Stimulated activated naive CD8-positive, alpha-beta T cell treated with anti-CD3 and anti-CD28 coated beads, Interleukin-15, Interleukin-2, amounts not matched to agents 100 U/mL and 50 U/mL, for 24 hours (primary cell): ENCODE measurements around the gene HOXB4.

Experiments
- ATAC-seq: fragments of 150-1000 bp; cut with Tn5 transposase; one replicate; pipeline ENCODE4 v1.10.0; 2021
- DNase-seq: peaks from one replicate; pipeline ENCODE4 v3.0.0; 2021

HOXB4 gene

DNA sequence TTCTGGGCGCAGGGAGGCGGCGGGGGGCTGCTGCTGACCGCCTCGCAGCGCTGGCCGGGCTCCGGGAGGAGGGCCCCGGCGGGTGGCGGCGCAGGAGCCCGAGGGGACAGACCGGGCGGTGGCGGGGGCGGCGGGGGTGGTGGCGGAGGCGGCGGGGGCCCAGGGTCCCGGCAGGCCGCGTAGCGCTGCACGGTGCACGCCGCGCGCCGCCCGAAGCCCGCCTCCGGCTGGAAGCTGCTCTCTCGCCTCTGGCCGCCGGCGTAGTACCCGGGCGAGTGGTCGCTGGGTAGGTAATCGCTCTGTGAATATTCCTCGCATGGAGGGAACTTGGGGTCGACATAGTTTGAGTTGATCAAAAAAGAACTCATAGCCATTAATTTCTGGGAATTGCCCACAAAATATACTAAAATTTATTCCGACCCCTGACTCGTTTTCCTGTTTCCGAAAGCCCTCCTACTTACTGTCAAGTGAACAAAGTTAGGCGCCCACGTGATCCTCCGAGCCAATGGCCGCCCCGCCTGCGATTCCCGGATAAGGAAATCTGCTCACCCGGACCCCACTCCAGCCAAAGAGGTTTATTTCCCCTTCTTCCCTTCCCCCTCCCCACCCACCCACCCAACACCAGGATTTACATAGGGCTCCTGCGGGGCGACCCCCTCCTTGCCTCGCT, at the start of gene HOXB4:
TSS of gene HOXB4 (minus strand) at position 405 of the 670 bp plus-strand sequence. CDS start at position 374, 31 bp downstream.
- ATAC-seq, result peak; percentile 64
- peak; percentile 77 for DNase-seq

DNA sequence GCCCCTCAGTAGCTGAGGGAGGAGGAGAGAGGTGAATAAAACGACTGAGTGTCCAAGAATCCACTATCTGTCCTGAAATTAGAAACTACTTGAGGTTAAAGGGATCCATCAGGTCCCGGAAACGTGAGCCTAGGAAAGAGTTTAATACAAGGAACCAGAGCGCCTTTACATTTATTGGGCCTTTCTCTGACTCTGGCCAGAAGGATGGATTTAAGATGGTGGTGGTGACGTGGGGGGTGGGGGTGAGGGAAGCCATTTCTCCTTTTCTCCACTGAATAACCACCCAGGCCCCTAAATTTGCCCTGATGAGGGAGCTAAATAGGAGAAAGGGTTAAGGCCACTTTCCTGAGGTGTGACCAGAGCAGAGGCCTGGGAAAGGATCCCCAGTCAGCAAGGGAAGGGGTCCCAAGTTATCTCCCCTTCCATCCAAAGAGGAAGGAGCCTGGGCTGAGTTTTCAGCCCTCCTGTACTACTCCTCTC, 49.0 kb upstream of the HOXB4 start:
- DNase-seq (no peak), ATAC-seq (no peak)

DNA sequence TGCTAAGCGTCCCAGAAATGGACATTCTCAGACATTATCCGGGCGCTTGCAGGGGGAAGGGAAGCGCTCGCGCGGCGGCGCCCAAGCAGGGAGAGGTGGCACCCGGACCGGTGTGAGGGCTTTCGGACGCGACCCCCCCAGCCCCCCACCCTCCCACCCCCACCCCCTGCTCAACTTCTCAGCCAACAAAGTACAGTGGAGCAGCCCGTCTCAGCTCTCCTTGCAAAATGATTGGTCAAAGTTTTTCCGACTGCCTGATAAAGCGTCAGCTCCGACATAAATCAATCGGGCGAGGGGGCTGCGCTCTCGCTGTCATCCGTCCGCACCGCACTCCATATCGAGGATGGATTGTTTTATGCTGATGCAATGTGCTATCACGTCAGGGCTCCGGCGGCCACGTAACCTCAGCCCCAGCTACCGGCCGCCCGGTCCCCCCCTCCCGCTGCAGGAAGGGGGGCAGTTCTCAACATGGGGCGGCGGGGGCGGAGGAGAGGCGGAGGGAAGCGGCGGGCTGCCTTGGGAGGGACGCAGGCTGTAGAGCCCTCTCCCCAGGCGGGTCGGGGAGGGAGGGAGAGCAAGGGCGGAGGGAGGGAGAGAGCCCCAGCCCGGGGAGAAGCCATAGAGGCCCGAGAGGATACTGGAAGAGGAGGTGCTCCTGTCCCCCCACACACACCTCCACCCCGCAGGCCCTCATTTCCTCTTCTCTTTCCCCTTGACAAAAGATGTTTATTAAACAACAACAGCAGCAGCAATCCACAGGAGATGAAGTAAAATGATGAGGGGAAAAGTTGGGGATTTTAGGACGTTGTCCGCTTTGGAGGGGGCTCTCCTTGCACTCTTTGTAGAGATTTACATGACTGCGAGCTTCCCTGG, 48.3 kb upstream of the HOXB4 start, which contains the start of gene HOXB9:
TSS of gene HOXB9 (minus strand) at position 114 of the 873 bp plus-strand sequence. CDS start at position 25, 89 bp downstream.
- DNase-seq, result peak; percentile 66
- ATAC-seq, result peak; percentile 41

DNA sequence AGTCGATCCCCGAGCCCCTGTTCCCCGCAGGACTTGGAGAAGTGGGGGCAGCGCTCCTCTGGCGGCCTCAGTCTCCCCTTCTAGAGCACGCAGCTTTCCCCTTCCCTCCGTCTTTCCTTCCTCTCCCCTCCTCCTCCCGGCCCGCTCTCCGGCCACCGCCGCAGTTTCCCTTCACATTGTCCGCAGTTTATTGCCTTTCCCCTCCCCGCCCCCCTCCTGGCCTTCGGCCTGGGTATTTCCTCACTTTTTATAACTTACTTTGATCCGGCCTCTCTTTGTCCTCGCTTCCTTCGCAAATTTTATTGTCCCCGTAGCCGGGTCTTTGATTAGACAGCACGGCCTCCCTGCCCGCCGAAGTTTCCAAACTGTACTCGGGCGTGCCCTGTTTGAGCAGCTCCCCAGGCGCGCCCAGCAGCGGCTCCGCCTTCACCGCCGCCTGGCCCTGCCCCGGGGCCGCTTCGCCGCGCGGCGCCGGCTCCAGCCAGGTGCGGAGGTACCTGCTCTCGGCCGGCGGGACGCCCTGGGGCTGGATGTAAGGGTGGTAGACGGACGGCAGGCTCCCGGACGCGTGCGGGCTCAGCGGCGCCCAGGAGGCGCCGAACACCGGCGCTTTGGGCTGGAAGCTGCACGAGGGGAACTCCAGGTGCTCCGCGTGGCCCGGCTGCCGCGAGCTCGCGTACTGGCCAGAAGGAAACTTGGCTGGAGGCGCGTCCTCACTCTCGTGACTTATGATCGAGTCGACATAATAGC, 47.5 kb upstream of the HOXB4 start:
- ATAC-seq, result peak; percentile 47
- peak; percentile 58 for DNase-seq

DNA sequence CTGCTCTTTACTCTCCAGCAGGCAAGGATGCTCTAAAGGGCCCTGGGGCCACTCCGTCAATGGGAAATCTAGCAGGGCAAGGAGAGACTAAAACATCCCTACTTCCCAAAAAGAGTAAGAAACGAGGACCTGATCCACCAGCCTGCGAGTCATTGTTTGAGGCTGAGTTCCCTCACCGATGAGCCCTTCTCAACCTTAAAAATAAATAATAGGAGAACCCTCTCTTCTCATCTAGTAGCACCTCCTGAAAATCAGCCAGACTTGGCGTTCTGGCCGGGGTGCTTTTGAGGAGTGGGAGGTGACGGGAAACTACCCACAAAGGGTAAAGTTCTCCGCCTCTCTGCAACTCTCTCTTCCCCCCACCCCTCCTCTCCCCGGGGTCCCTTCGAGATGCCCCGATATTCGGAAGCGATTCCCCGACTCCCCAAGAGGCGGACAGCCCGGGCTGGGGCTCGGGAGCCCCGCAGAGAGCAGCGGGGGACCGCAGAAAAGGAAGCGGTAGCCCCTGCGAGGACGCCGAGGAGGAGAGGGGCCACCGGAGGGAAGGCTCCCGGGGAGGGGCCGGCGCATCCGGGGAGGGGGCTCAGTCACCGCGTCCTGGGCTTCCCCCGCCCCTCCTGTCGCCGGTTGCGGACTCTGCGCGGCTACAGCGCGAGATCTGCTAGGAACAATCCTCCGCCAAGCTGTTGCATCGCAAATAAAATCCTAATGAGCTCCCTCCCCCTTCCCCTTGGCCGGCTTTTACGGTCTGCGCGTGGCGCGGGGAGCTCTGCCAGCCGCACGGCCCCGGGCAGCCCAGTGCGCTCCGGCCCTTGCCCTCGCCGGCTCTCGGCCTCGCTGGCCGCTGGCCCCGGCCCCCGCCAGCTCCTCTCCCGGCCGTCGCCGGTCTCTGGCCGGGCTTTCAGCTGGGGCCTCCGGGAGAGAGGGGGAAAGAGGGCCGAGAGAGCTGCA, 46.7 kb upstream of the HOXB4 start:
- ATAC-seq, result no peak
- no peak for DNase-seq

DNA sequence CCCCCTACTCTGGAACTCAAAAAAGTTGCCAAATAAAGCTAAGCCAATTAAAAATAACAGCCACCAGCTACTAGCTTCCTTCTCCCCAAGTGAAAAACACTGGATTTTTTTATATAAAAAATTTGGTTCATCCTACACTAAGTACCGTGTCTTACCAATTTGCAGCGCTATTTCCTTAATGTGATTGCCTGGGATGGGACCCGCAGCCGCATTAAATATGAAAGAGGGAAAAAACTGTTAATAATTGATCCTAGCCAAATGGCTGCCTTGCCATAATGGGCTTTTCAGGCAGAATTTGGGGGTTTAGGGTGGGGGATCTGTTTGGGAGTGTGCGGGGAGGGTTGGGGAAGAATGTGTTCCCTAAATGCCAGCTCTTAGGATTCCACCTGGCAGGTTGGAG, 46.0 kb upstream of the HOXB4 start:
- no peak for DNase-seq
- ATAC-seq, result no peak

DNA sequence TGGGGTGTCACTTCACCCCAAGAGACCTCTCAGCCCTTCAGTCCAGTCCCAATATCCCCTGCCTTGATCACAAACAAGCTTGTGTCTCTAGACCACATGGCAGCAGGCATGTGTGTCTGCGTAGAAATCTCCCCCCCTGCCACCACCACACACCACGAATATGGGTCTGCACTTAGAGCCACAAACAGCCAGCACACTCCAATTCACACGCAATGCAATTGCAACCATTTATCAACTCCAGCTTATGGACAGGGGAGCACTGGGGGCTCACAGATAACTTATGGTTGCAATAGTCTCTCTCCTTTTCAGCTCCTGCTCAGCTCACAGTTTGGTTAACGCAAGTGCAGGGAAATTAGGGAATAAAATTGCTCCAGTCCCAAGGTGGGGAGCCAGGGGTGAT, 45.4 kb upstream of the HOXB4 start:
- ATAC-seq, result no peak

DNA sequence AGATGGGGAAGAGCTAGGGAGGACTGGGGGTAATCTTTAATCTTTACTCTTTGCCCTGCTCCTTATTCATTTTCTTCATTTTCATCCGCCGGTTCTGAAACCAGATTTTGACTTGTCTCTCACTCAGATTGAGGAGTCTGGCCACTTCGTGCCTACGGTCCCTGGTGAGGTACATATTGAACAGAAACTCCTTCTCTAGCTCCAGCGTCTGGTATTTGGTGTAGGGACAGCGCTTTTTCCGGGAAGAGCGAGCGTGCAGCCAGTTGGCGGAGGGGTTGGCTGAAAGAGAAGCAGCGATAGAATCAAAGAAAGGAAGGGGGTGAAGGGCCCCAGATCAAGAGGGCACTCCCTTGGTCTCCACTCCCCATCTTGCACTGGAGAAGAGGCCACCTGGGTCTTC, 44.7 kb upstream of the HOXB4 start:
- DNase-seq (no peak), ATAC-seq (no peak)

More for the DNA sequence above, 45.4 kb upstream of the HOXB4 start:
- DNase-seq, result no peak

DNA sequence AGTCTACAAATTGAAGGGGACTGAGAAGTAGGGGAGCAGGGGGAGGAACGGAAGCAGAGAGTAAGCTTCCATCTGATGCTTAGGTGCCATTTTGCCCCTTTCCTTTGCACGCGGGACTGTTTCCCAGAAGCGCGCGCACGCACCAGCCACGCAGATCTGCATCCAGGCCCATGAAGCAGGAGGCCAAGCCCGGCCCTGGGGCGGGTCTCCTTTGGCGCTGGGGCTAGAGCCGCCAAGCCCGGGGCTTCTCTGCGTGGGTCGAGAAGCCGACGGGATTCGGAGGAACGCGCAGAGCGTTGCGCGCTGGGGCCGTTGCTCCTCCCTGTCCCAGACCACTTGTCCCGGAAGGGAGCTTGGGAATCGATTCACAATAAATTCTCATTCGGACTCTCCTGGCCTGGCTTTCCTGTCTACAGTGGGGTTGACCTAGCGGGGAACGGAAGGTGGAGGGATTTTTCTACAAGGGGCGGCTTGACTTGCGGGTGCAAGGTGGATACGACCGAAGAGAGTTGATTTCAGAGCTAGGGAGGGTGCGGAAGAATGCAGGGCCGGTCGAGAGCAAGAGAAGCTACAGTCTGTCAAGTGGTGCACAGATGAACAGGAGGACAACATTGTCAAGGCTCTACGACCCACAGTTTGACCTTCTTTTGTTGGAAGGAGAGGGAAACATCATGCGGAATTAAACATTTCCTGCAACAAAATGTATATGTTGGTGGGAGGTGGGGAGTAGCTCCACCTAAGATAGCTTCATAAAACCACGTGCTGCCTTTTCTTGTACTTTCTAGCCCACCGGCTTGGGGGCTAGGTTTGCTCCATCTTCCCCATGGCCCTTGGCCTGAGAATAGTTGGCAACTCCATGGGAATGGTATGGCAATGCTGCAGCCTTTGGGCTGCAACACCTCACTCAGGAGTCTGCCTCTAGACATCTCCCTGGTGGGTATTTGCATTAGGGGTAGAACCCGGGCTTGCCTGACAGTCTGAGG, 43.6 kb upstream of the HOXB4 start:
- ATAC-seq (no peak), DNase-seq (no peak)

DNA sequence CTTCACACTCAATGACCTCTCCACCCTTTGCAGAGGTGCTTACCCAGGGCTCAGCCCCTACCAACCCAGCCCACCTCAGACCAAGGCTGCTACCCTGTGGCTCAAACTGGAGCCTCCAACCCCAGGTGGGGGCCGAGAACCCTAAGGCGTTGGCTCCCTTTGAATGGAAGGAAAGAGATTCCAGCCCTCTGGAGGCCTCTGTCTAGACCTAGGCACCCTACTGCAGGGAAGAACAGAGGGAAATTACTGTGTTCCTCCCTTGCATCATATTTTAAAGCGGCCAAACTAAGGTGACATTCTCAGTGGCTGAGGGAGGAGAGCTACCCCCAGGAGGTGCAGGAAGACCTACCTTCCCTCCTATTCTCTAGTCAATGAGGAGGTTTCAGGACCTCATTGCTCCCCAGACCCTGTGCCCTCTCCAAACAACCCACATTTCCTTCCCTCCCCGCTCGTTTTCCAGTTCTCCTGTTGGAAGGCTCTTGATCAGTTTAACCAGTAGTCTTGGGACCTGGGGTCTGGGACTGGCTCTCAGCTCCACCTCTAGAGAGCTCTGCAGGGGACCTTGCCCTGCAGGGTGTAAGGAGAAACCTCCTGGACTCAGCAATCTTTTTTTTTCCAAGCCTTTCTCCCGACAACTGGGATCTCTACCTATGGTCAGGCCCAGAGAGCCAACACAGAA, 42.5 kb upstream of the HOXB4 start:
- DNase-seq (no peak), ATAC-seq (no peak)

DNA sequence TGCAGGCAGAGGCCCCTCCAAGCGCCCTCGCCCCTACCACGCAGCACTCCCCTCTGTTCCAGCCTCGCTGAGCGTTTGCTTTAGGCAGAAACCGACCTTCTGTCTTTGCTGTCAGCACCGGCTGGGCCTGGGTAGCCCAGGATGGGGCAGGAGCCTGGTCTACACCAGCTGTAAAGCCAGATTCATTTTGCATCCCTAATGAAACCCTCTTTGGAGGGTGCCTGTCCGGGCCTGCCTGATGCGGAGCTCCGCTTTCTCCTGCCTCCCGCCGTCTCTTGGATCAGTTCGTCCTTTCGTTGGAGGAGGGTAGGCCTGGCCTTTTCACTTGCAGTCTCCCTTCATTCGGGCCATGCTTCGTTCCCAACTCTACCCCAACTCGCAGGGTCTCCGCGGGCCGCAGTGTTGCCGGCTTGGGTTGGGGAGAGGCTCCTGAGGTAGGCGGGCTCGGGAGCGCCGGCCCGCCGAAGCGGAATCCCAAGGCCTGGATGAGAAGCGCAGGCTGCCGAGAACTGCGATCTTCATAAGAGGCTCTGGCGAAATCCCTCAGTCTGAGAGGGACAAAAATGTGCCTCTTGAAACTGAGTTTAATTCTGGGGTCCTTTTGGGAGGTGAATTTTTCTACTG, 41.8 kb upstream of the HOXB4 start:
- ATAC-seq (no peak), DNase-seq (no peak)

DNA sequence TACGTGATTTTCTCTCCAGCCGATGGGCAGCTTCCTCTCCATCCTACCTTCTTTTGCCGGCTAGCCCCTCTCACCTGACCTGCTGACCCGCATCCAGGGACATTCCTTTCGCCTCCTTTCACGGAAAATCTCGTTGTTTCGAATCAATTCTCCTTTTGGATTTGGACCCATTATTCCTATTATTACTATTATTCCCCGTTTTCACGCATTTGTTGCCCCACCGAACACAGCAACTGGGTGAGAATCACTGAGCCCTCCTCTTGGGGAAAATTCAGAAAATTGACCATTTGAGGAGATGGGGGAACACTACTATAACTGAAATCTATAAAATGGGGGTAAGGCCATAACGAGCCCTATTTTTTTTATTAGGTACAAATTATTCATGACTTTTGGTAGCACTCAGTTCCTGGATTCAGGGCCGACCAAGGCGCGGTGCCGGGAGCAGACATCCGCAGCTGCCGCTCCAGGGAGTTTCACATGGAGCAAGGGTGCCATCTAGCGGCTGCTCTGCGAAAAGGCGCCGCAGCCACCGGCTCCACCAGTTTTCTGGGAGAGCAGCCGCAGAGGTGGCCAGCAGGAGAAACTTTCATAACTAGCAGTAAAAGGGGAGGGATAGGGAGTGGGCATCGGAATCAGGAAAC, 40.2 kb upstream of the HOXB4 start:
- ATAC-seq, result peak; percentile 42

DNA sequence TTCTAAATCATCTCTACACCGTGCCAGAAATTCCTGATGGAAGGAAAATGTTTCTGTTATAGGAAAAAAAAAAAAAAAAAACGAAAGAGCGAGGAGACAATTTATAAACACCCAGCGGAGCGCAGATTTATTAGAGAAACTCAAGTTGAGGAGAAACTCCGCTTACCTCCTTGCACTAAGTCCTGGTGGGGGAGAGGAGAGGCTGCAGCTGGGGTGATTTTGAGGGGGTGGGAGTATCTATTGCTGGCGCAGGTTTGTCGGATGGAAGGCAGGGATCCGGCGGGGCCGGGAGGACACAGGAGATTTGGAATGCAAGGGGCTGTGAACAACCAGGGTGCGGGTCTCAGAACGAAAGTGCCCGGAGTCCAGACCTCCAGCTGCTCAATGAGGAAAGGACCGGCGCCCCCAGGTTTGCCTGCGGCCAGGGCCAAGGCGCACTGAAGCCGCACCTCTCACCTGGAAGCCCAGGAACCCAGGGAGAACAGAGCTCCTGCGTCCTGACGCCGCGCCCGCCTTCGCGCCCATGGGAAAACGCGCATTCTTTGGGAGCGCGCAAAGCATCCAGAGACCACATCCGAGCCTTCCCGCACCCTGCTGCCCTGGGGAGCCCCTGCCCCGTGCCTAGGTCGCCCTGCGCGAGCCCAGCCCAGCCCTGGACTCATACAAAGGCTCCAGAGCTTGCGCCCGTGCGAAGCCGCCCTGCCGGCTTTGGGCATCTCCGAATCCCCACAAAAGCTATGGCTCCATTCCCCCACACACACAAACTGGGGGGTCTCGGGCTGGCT, 39.5 kb upstream of the HOXB4 start:
- DNase-seq, result no peak

More for the DNA sequence above, 40.2 kb upstream of the HOXB4 start:
- peak; percentile 90 for DNase-seq

DNA sequence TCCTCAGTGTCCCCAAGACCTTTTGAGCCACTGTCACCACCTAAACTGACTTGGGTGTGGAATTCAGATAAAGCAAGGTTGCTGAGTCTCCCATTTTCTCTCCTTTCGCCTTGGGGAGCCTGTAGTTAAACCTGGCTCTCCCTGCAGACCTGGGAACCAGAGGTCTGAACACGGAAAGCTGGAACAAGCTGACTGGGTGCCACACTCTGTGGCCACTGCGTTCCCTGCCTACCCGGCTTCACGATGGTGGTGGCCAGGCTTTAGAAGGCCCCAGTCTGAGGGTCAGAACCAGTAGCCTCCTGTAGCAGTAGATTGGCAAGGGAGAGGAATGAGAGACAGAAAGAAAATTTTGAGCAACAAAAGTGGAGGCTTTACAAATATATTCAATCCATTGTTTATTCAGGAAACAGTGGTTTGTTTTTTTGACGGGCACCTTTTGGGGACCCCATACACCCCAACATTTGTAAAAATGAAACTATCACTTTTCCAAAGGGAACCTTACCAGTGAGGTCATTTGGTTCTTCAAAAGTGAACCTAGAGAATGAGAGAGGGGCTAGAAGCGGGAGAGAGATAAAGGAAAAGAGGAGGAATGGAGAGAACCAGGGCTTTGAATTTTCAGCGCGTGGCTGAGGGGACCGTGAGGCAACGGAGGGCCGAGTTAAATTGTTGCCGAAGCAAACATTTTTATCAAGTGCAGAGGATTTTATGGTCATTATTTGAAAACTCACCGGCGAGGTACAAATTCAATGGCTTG, 38.7 kb upstream of the HOXB4 start:
- DNase-seq (no peak), ATAC-seq (no peak)

More for the DNA sequence above, 39.5 kb upstream of the HOXB4 start:
- ATAC-seq, result no peak

DNA sequence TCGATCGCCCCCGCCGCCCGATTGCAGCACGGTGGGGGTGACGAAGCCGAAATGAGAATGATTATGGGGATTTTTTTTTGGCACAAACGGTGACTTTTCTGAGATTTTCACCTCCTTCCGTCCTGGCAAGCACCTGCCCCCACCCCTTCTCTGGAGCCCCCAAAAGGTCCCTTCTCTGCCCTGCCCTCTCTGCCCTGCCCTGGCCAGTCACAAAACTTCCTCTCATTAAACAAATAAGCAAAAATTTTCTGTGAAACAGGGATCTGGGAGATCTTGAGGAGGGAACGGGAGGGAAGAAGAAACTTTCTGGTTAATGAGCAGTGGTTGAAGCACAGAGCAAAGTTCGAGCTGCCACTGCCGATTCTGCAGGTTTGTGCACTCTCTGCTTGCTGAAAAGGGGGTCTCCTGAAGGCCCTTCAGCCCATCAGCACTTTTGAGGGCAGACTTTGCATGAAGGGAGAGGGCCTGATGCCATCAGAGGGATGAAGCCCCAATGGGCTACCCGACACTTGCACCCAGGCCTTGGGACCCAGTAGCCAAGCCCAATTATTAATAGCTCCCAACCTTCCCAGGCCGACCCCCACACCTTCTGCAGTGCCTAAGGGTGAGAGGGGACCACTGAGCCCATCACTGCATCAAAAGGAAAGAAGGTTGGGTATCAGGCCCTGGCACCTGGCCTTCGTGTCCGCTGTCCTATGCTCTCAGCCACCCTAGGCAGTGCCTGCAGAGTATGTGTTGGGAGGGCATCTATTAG, 38.0 kb upstream of the HOXB4 start:
- no peak for ATAC-seq

More for the DNA sequence above, 38.0 kb upstream of the HOXB4 start:
- DNase-seq, result no peak
